Skeletal muscle satellite cell (primary cell): ENCODE results near the gene TP53I13.

Source experiments
- H3K27me3 ChIP-seq: 2 replicates; pipeline ENCODE4 v1.7.0; 2013; ENCODE audit warnings: low read length; ENCODE audit not compliant: control insufficient read depth, insufficient read depth
- H3K36me3 ChIP-seq: 2 replicates; pipeline ENCODE4 v1.7.0; 2013; ENCODE audit warnings: mild to moderate bottlenecking, control low read depth, low read length; ENCODE audit not compliant: insufficient read depth
- H3K4me1 ChIP-seq: 2 replicates; pipeline ENCODE4 v1.7.0; 2013; ENCODE audit warnings: low read length; ENCODE audit not compliant: control insufficient read depth, insufficient read depth
- H3K4me2 ChIP-seq: 2 replicates; pipeline ENCODE4 v1.7.0; 2013; ENCODE audit warnings: mild to moderate bottlenecking, low read length
- H3K4me3 ChIP-seq: 2 replicates; pipeline ENCODE4 v1.7.0; 2013; ENCODE audit warnings: low read length
- H3K9ac ChIP-seq: 2 replicates; pipeline ENCODE4 v1.7.0; 2013; ENCODE audit warnings: mild to moderate bottlenecking, low read depth, low read length, moderate library complexity
- H3K9me3 ChIP-seq: replicated peaks from 2 replicates; pipeline ENCODE4 v1.7.0; 2013; ENCODE audit warnings: mild to moderate bottlenecking, control low read depth, low read length

Gene TP53I13

DNA sequence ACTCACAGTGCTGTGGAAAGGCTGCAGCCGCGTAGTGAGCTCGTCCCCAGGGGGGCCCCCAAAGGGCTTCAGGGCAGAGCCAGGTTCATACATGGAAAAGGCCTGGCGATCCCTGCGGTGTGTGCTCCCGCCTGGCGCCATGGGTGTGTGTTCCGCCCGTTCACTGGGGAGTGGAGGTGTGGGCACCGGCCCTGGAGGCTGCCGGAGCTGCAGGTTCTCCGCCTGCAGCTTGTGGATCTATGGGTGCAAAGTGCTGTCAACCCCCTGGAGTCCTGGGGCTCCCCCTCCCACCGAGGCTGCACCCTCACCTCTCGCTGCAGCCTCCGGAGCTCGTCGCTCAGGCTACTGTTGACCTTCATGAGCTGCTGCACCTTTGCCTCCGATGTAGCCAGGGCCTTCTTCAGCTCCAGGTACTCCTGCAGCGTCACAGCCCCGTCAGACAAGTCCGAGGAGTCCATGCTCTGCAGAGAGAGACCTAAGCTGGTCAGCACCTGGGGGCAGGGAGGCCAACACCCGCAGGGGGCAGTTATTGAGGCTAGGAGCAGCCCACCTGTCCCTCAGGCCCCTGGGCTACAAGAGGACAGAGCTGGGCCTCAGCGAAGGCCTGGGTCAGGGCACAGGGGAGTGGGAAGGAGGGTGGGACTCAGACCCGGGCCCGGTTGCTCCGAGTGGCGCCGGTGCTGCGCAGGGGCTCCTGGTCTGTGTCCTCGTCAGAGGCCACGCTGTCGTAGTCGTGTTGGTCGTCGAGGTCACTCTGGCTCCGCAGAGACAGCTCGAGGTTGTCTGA lies 7.9 kb downstream of the TP53I13 start:
- H3K36me3 ChIP-seq, result peaks cover 49% of the 10 kb centered on the region

DNA sequence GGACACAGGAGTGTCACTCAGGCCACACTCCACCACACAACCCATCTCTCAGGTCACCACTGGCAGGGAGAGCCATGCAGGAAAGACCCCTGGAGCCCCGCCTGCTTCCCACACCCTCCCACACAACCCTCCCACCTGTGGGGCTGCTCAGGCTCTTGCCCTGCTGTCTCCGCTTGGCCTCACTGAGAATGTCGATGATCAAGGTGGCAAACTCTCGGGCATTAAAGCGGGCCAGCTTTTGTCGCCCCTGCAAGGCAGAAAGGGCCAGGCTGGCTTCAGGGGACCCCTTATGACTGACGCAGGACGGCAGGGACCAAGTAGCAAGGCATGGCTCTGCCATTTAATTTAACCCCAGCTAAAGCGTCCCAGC lies 8.5 kb downstream of the TP53I13 start:
- no peaks in the 10 kb centered on the region for H3K9me3 ChIP-seq
- no peak overlapping the region for H3K9ac ChIP-seq
- no peak overlapping the region for H3K4me2 ChIP-seq
- H3K36me3 ChIP-seq, result peaks cover 55% of the 10 kb centered on the region
- H3K27me3 ChIP-seq, result no peaks in the 10 kb centered on the region
- H3K4me3 ChIP-seq, result no peak overlapping the region
- H3K4me1 ChIP-seq, result peaks cover 28% of the 10 kb centered on the region

More for the DNA sequence above, 7.9 kb downstream of the TP53I13 start:
- Histone ChIP-seq H3K4me1 (peaks cover 28% of the 10 kb centered on the region), H3K9ac (no peak overlapping the region), H3K4me3 (no peak overlapping the region), H3K9me3 (no peaks in the 10 kb centered on the region), H3K4me2 (no peak overlapping the region), H3K27me3 (no peaks in the 10 kb centered on the region)

DNA sequence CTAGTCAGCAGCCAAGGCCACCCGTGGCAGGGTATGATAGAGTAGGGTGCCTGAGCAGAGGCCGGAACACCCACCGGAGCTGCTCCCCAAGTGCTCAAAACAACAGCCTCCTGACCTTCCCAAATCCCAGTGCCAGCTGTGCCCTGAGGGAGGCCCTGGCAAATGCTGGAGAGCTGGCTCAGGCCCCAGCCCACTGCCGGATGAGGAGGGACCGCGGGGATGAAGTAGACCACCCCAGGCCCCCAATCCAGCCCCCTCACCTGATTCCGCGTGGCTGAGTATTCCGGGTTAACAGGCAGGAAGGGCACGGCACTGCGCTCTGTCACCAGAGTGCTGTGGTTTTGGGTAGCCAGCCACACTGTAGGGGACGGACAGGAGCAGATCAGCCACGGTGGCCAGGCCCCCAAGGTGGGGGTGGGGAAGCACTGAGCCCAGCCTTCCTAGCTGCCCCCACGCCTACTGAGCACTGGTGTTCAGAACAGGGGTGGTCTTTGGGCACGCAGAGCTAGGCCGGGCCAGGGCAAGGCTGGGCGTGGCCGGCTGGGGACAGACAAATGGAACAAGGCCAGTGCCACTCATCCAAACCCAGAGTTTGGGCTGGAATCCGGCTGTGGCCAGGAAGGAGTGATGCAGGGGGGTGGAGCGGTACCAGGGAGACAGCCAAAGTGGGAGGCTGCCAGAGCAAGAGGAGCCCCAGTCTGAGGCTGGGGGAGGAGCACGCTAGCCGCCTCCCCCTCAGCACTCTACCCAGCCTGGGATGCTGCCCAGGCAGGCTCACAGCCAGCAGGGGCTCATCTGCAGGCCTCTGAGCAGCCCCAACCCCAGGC lies 9.1 kb downstream of the TP53I13 start:
- H3K9ac ChIP-seq, result no peak overlapping the region
- H3K36me3 ChIP-seq, result peaks cover 61% of the 10 kb centered on the region

DNA sequence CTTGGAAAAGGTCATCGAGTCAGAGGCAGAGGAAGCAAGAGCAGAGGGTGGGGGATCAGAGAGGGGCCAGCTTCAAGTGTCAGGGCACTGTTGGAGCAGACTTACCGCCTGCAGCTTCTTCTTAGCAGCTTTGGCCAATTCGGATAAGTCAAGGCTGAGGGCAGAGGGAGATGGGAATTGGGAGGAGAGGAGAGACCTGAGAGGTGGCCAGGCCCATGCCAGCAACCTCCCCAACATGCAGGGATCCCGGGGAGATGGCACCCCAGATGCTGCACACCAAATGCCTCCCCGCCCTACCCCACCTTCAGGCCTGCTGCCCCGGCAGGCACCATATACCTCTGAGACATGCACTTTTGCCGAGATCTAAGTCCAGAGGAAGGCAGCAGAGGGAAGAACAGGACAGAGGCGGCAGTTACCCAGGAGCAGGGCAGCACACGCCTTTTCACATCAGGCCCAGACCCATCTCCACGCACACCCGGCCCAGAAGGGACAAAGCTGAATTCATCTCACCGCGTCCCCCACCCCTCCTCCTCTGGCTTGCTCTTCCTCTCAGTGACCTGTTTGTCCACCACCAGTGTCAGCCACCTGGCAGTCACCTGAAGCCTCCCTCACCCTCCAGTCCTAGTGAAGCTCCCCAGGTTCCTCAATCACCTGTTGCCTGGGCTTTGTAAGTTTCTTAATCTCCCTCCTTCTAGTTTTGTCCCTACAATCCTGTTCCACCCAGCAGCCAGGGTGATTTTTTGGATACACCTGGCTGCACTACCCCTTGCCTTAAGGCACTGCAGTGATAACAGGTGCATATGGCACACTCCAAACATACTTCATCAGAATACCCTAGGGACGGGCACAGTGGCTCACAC lies 10.4 kb downstream of the TP53I13 start:
- Histone ChIP-seq H3K36me3 (peaks cover 68% of the 10 kb centered on the region), H3K4me3 (no peak overlapping the region), H3K4me2 (no peak overlapping the region), H3K9ac (no peak overlapping the region), H3K4me1 (peaks cover 14% of the 10 kb centered on the region), H3K27me3 (no peaks in the 10 kb centered on the region), H3K9me3 (no peaks in the 10 kb centered on the region)

More for the DNA sequence above, 9.1 kb downstream of the TP53I13 start:
- peak overlapping the region; percentile 18 for H3K4me3 ChIP-seq
- H3K9me3 ChIP-seq, result no peaks in the 10 kb centered on the region
- H3K27me3 ChIP-seq, result no peaks in the 10 kb centered on the region
- H3K4me1 ChIP-seq, result peaks cover 21% of the 10 kb centered on the region
- H3K4me2 ChIP-seq, result peak overlapping the region; percentile 53

DNA sequence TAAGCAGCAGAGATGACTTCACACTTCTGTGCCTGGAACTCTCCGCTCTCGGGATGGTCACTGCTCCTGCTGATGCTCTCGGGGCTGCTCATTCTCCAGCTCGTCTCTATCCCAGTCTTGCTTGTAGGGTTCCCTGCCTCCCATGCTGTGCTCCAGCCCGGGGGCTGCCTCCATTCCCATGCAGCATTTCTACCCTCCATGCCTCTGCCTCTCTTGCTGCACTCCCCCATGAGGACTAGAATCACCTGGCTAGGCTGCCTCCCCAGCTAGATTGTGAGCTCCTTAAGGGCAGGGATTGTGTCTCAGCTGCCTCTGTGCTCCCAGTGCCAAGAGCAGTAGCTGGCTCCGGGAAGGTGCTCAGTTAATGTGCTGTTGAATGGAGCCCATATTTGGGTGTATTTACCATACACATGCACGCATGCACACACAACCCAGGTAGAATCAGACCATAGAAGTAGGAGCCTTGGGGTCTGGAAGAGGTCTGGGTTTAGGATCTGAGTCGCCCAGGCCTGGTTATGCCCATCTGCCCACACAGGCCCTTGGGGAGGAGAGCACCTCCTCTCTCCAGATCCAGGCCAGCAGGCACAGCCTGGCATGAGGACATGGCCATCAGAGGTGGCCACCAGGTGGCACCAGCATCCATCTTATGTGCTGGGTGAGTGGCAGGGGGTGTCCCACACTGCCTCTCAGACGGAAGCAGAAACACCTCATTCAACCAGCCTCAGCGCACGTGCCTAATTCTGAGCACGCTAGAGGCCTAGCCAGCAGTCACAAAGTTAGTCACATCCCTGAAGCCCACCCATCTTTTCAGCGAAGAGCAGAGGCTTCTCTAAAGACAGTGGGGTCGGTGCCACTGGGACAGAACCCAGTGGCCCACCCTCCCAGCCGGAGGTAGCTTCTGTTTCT lies 11.6 kb downstream of the TP53I13 start:
- Histone ChIP-seq H3K9ac (no peak overlapping the region), H3K27me3 (no peaks in the 10 kb centered on the region), H3K36me3 (peaks cover 58% of the 10 kb centered on the region), H3K4me2 (no peak overlapping the region), H3K4me1 (peaks cover 27% of the 10 kb centered on the region), H3K9me3 (no peaks in the 10 kb centered on the region), H3K4me3 (no peak overlapping the region)

DNA sequence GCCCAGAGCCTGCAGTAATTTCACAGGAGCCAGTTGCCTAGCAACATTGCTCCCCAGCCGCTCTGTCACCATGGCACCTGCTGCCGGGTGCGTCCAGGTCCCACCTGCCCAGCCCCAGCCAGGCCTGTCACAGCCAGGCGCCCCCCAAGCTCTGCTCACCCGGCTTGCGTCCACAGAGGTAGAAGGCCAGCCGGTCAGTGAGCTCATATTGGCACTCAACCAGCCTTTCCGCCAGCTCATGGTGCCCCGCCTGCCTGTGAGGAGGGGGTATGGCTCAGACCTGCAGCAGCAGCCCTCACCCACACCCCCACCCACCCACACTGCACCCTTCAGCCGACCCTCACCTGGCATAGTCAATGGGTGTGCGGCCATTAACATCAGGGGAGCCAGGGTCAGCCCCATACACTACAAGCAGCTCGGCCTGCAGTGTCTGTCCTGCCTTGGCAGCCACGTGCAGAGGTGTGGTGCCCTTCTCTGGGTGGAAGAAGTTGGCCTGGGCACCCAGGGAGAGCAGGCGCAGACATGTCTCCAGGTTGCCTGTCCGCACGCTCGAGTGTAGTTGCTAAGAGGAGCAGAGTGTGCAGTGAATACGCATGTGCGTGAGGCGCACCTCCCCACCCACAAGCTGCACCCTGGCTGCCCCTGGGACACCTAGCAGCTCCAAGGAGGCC lies 13.2 kb downstream of the TP53I13 start:
- Histone ChIP-seq H3K4me1 (peaks cover 35% of the 10 kb centered on the region), H3K9ac (no peak overlapping the region), H3K9me3 (no peaks in the 10 kb centered on the region), H3K27me3 (no peaks in the 10 kb centered on the region), H3K4me3 (no peak overlapping the region), H3K36me3 (peaks cover 42% of the 10 kb centered on the region), H3K4me2 (no peak overlapping the region)

DNA sequence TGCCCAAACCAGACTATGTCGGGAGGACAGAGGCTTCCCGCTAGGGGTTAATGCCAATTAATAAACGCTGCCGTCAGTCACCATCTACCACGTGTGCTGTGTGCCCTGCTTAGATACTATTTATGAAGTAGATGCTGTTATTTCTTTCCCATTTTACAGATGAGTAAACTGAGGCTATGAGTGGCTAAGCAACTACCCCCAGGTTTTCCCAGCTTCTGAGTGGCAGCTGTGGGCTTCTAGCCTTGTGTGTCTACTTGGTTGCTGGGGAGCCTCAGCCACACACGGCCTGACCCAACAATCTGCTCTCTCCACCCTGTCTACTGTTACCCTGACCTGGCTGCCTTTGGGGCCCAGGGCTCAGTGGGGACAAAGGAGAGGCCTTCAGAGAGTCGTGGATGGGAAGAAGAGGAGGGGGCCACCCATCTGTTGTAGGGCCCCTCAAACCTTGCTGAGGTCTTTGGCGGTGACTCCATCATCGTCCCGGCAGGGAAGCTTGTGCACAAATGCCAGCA lies 13.8 kb downstream of the TP53I13 start:
- no peak overlapping the region for H3K4me2 ChIP-seq
- H3K4me1 ChIP-seq, result peaks cover 39% of the 10 kb centered on the region
- H3K4me3 ChIP-seq, result no peak overlapping the region
- no peak overlapping the region for H3K9ac ChIP-seq
- no peaks in the 10 kb centered on the region for H3K9me3 ChIP-seq
- no peaks in the 10 kb centered on the region for H3K27me3 ChIP-seq
- peaks cover 36% of the 10 kb centered on the region for H3K36me3 ChIP-seq

DNA sequence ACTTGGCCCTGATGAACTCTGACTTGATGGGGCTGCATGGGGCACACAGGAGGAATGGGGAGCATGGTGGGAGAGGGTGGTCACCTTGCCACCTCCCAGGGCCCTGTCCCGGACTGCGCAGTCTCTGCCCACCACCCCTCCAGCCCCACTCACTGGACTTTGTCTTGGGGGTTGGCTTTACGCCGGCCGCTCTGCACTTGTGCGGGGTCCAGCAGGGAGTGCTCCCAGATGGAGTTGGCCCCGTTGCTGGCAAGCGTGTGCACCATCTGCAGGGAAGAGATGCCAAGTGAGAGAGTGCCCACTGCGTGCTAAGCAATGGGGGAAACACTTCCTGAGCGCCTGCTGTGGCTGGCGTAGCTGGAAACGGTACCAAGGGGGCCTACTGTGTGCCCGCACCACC lies 14.3 kb downstream of the TP53I13 start:
- Histone ChIP-seq H3K36me3 (peaks cover 31% of the 10 kb centered on the region), H3K4me2 (no peak overlapping the region), H3K4me1 (peaks cover 39% of the 10 kb centered on the region), H3K27me3 (no peaks in the 10 kb centered on the region), H3K9me3 (no peaks in the 10 kb centered on the region), H3K4me3 (no peak overlapping the region), H3K9ac (no peak overlapping the region)

DNA sequence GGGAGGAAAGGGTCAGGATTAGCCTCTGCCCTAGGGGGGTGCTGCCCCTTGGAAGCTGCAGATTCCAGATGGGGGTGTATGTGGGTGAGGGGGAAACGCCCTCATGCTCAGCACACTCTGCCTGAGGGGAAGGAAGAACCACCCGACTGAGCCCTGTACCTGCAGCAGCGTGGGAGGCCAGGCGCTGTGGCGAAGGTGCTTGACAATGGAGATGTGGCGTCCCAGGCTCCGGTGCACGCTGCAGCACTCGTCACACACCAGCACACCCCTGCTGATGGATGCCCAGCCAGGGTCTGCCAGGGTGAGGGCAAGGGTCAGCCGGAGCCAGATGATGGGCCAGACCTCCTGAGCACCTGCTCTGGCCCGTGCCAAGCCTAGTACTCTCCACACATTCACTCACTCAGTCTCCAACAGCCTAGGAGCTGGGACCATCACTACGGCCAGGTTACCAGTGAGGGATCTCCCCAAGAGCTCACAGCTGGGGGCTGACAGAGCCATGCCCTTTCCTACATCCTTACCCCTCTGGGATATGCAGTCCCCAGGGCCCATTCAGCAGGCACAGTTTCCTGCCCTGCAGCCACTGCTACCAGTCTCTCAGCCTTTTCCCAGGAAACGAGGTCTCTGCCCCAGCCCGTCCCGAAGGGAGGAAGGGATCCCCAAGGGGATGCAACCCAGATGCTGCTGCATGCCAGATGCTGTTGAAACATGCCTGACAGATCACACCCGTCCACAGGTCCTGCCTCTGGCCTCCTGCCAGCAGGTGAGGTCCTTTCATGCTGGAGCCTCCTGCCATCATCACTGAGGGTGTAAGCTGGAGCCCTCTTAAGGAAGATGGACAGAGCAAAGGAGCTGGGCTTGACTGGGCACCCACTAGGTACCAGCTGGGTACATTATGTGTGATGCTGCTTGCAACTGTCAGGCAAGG lies 15.1 kb downstream of the TP53I13 start:
- H3K36me3 ChIP-seq, result peaks cover 31% of the 10 kb centered on the region
- H3K27me3 ChIP-seq, result no peaks in the 10 kb centered on the region
- H3K4me1 ChIP-seq, result peaks cover 39% of the 10 kb centered on the region
- no peak overlapping the region for H3K4me2 ChIP-seq
- H3K4me3 ChIP-seq, result no peak overlapping the region
- no peaks in the 10 kb centered on the region for H3K9me3 ChIP-seq
- H3K9ac ChIP-seq, result no peak overlapping the region
